ENCODE data around the gene ZNF837.
A peak's percentile ranks its signal among the peaks of the same experiment; 100 is the strongest.
"Not testable (repeated sequence)": the region's sequence is repeated elsewhere in the genome, so short reads cannot be mapped to it uniquely, and the experiment has no call there.

Gene ZNF837

DNA sequence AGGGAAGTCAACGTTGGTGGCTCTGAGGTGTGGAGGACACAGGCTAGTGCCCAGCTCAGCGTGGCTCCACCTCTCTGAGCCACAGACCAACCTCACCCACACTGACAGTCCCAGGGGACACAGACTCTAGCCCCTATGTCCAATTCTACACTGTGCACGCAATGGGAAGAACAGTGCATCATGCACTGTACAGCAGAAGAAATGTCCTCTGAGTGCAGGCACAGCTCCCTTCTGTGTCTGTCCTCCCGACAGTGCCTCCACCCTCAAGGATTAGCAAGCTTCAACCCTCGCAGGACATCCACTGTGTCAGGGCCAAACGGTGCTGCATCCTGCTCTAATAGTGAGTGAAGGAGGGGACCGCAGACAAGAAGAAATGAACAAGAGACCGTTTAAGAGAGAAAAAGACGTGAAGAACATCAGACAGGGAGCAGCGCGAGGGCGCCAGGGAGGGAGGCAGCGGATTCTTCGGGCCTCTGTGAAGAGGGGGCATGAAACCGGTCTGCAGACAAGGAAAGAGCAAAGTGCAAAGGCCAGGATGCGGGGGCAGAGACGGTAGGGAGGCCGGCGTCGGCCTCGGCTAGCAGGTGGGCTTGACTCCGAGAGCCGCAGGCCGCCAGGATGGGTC lies 681 bp downstream of the ZNF837 start:
- no peaks in the 10 kb centered on the region for H3K9me3 ChIP-seq (ENCODE audit: insufficient read depth, low read depth, low read length)
- H3K4me1 ChIP-seq (ENCODE audit: insufficient read depth, low read length): no peaks in the 10 kb centered on the region
- peak overlapping the region; percentile 80 for H3K9ac ChIP-seq (ENCODE audit: low read depth, low read length)
- H3K4me3 ChIP-seq (ENCODE audit: low read length): peak overlapping the region; percentile 84
- peak overlapping the region; percentile 42 for H3K27ac ChIP-seq (ENCODE audit: low read length)
- H3K36me3 ChIP-seq (ENCODE audit: insufficient read depth, low read depth, low read length): no peaks in the 10 kb centered on the region
- no peaks in the 10 kb centered on the region for H3K27me3 ChIP-seq (ENCODE audit: insufficient read depth, low read length)

DNA sequence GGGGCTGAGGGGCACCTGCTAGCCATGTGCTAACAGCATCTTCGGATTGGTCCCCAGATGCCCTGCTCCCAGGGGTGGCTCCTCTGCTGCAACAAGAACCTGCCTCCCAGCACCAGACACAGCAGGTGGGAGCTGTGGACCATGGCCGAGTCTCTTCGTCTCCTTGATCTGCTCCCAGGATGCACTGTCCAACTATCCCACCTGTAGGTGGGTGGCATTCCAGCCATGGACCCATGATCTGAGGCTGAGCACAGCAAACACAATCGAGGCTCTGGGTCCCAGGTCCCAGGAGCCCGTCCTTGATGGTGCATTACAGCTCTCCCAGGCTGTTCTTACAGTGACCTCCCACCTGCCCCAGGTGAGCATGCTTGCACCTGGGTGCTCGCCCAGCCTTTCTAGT lies 1.6 kb downstream of the ZNF837 start:
- Histone ChIP-seq H3K36me3 (ENCODE audit: insufficient read depth, low read depth, low read length) (no peaks in the 10 kb centered on the region), H3K27ac (ENCODE audit: low read length) (no peak overlapping the region), H3K9me3 (ENCODE audit: insufficient read depth, low read depth, low read length) (no peaks in the 10 kb centered on the region), H3K27me3 (ENCODE audit: insufficient read depth, low read length) (no peaks in the 10 kb centered on the region), H3K4me3 (ENCODE audit: low read length) (no peak overlapping the region), H3K4me1 (ENCODE audit: insufficient read depth, low read length) (no peaks in the 10 kb centered on the region), H3K9ac (ENCODE audit: low read depth, low read length) (no peak overlapping the region)

DNA sequence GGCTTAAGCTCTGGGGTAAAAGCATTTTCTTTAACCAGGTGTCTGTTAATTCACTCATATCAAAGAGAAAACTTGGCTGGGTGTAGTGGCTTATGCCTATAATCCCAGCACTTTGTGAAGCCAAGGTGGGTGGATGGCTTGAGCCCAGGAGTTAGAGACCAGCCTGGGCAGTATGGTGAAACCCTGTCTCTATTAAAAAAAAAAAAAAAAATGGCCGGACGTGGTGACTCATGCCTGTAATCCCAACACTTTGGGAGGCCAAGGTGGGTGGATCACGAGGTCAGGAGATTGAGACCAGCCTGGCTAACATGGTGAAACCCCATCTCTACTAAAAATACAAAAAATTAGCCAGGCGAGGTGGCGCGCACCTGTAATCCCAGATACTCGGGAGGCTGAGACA lies 4.1 kb downstream of the ZNF837 start:
- H3K36me3 ChIP-seq (ENCODE audit: insufficient read depth, low read depth, low read length); H3K4me1 ChIP-seq (ENCODE audit: insufficient read depth, low read length); H3K27ac ChIP-seq (ENCODE audit: low read length); H3K9ac ChIP-seq (ENCODE audit: low read depth, low read length); H3K27me3 ChIP-seq (ENCODE audit: insufficient read depth, low read length); H3K4me3 ChIP-seq (ENCODE audit: low read length); H3K9me3 ChIP-seq (ENCODE audit: insufficient read depth, low read depth, low read length): not testable (repeated sequence)

DNA sequence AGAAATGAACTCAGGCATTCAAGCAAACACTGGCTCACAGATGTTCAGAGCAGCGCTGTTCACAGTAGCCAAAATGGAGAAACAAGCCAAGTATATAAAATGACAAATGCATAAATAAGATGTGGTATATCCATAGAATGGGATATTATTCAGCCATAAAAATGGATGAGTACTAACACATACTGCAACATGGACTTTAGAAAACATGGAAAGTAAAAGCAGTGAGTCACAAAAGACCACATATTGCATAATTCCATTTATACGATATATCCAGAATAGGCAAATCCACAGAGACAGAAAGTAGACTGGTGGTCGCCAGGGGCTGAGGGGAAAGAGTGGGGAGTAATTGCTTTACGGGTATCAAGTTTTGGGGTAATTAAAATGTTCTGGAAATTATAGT lies 6.6 kb downstream of the ZNF837 start:
- H3K4me3 ChIP-seq (ENCODE audit: low read length): no peak overlapping the region
- no peaks in the 10 kb centered on the region for H3K36me3 ChIP-seq (ENCODE audit: insufficient read depth, low read depth, low read length)
- no peaks in the 10 kb centered on the region for H3K4me1 ChIP-seq (ENCODE audit: insufficient read depth, low read length)
- H3K9me3 ChIP-seq (ENCODE audit: insufficient read depth, low read depth, low read length): no peaks in the 10 kb centered on the region
- no peaks in the 10 kb centered on the region for H3K27me3 ChIP-seq (ENCODE audit: insufficient read depth, low read length)
- H3K27ac ChIP-seq (ENCODE audit: low read length): no peak overlapping the region
- no peak overlapping the region for H3K9ac ChIP-seq (ENCODE audit: low read depth, low read length)

DNA sequence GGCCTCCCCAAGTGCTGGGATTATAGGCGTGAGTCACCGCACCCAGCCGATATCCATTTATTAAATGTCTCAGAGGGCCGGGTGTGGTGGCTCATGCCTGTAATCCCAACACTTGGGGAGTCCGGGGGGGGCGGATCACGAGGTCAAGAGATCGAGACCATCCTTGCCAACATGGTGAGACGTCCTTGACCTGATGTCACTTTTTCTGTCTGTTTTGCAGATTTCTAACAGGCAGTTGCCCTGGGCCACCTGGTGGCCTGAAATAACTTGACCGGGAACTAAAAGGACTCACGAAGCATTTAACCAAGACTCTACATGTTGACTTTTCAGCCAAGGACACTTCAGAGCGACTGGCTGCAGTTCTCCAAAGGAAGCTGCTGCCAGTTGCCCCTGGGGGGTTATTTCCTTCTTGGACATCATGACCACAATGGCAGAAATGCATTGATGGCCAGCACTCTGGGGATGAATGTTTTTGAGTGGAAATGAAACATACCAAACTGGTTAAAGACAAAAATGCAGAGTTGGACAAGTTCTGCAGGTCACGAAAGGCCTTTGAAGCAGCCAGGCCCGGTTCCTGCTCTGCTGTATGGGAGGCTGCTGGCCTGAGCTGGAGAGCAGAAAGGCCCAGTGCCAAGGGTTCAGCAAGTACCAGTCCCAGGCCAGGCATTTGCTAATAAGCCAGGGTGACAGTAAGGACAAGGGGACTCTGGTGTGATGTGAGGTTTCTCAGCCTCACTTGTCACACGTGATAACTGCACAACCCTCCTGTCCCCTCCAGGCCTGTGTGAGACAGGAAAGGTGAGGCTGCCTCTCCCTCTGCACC lies 8.3 kb downstream of the ZNF837 start:
- Histone ChIP-seq H3K4me3 (ENCODE audit: low read length) (no peak overlapping the region), H3K27ac (ENCODE audit: low read length) (no peak overlapping the region), H3K9ac (ENCODE audit: low read depth, low read length) (no peak overlapping the region), H3K4me1 (ENCODE audit: insufficient read depth, low read length) (no peaks in the 10 kb centered on the region), H3K27me3 (ENCODE audit: insufficient read depth, low read length) (no peaks in the 10 kb centered on the region), H3K9me3 (ENCODE audit: insufficient read depth, low read depth, low read length) (no peaks in the 10 kb centered on the region), H3K36me3 (ENCODE audit: insufficient read depth, low read depth, low read length) (no peaks in the 10 kb centered on the region)

DNA sequence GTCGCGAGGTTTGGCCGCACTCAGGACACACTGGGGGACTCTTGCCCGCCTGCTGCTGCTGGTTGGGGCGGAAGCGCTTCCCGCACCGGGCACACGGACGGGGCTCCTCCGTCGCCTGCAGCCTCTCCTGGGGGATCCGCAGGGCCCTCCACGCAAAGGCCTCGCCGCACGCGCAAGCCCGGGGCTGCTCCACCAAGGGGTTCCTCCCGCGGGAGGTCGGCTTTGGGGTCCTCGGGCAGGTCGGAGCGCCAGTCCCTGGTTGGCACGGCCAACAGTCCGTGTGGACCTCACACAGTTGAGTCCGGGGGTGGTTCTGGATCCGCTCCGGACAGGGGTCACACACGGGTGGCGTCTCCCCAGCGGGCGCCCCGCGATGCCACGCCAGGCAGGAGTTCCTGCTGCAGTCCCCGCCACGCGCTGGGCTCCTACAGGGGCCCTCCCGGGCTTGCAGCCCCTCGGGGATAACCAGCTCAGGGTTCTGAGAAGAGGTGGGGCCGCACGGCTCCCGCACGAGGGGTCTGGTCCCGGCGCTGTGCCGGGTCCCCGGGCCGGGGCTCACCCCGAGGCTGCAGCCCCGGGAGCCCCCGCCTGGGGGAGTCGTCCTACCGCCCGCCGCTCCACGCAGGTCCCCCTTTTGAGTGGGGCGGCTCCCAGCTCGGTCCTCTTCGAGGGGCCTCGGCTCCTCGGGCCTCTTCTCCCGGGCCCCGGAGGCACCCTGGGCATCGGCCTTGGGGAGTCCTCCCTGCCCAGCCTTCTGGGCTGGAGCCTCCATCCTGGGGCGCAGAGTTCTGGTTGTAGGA lies 12.1 kb downstream of the ZNF837 start:
- Histone ChIP-seq H3K9me3 (ENCODE audit: insufficient read depth, low read depth, low read length) (no peaks in the 10 kb centered on the region), H3K36me3 (ENCODE audit: insufficient read depth, low read depth, low read length) (no peaks in the 10 kb centered on the region), H3K4me3 (ENCODE audit: low read length) (no peak overlapping the region), H3K27ac (ENCODE audit: low read length) (no peak overlapping the region), H3K9ac (ENCODE audit: low read depth, low read length) (no peak overlapping the region), H3K27me3 (ENCODE audit: insufficient read depth, low read length) (no peaks in the 10 kb centered on the region), H3K4me1 (ENCODE audit: insufficient read depth, low read length) (no peaks in the 10 kb centered on the region)

DNA sequence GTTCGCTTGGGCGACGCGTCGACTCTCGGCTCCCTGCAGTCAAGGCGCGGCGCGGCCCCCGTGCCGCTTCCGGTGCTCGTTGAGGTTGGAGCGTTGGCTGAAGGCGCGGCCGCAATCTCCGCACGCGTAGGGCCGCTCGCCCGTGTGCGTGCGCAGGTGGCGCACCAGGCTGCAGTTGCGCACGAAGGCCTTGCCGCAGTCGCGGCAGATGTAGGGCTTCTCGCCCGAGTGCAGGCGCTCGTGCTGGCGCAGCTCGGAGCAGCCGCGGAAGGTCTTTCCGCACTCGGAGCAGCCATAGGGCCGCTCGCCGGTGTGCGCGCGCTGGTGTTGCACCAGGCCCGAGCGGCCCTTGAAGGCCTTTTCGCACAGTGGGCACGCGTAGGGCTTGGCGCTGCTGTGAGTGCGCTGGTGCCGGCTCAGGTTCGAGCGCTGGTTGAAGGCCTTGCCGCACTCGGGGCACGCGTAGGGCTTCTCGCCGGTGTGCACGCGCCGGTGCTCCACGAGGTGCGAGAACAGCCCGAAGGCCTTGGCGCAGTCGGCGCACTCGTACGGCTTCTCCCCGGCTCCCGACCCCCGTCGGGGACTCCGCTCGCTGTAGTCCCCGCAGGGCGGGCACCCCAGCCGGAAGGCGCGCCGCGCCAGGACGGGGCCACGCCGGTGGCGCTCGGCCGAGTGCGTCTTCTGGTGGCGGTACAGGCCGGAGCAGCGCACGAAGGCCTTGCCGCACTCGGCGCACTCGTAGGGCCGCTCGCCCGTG lies 13.0 kb downstream of the ZNF837 start:
- Histone ChIP-seq H3K4me3 (ENCODE audit: low read length) (no peak overlapping the region), H3K27me3 (ENCODE audit: insufficient read depth, low read length) (no peaks in the 10 kb centered on the region), H3K9ac (ENCODE audit: low read depth, low read length) (no peak overlapping the region), H3K9me3 (ENCODE audit: insufficient read depth, low read depth, low read length) (no peaks in the 10 kb centered on the region), H3K27ac (ENCODE audit: low read length) (no peak overlapping the region), H3K4me1 (ENCODE audit: insufficient read depth, low read length) (no peaks in the 10 kb centered on the region), H3K36me3 (ENCODE audit: insufficient read depth, low read depth, low read length) (no peaks in the 10 kb centered on the region)

DNA sequence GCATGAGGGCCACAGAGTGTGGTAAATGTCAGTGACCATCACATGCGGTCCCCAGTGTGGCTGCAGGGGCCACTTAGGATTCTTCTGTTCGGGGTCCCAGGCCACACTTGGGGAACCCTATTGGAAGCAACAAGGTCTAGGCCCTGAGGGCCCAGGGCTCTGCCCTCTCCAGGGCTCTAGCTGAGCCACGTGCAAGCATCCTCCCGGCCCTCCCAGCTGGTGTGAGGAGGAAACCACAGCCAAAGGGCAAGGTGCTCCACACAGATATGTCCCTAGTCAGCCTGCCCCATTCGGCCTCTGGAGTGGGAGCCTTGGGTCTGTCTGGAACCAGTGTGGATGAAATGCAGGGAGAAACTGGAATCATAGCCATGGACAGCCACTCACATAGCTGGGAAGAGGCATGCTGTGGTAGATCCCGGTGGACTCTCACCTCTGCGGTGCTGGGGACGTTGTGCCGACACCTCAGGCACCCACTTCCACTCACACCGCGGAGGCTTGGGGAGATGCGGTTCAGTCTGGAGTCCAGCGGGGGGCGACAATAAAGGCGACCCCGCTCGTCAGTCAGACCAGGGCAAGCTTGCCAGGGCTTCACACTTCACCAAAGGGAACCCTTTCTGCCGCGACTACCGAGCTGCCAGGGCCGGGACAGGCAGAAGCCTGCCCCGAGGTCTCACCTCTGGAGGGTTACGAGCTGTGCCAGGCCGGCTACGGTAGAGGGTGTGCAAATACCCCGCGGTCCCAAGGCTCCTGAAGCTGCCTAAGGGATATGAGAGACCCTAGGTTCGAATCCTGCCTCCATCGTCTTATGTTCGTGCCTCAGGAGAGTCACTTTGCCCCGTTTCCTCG lies 14.0 kb downstream of the ZNF837 start:
- Histone ChIP-seq H3K27ac (ENCODE audit: low read length) (no peak overlapping the region), H3K4me1 (ENCODE audit: insufficient read depth, low read length) (no peaks in the 10 kb centered on the region), H3K4me3 (ENCODE audit: low read length) (no peak overlapping the region), H3K9me3 (ENCODE audit: insufficient read depth, low read depth, low read length) (no peaks in the 10 kb centered on the region), H3K36me3 (ENCODE audit: insufficient read depth, low read depth, low read length) (no peaks in the 10 kb centered on the region), H3K9ac (ENCODE audit: low read depth, low read length) (no peak overlapping the region), H3K27me3 (ENCODE audit: insufficient read depth, low read length) (no peaks in the 10 kb centered on the region)

DNA sequence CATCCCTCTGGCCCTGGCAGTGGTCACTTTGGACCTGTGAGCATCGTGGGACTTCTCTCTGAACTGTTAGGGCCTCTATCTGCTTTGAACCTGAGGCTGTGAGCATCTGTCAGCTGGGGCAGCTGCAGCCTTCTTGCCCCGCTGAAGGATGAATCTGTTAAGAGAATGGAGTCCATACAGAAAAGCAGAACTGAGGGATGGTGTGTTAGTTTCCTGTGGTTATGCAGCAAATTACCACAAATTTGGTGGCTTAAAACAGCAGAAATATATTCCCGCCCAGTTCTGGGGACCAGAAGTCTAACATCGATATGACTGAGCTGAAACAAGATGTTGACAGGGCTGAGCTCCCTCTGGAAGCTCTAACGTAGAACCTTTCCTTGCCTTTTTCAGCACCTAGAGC lies 16.7 kb downstream of the ZNF837 start:
- Histone ChIP-seq H3K4me1 (ENCODE audit: insufficient read depth, low read length) (no peaks in the 10 kb centered on the region), H3K27ac (ENCODE audit: low read length) (no peak overlapping the region)

DNA sequence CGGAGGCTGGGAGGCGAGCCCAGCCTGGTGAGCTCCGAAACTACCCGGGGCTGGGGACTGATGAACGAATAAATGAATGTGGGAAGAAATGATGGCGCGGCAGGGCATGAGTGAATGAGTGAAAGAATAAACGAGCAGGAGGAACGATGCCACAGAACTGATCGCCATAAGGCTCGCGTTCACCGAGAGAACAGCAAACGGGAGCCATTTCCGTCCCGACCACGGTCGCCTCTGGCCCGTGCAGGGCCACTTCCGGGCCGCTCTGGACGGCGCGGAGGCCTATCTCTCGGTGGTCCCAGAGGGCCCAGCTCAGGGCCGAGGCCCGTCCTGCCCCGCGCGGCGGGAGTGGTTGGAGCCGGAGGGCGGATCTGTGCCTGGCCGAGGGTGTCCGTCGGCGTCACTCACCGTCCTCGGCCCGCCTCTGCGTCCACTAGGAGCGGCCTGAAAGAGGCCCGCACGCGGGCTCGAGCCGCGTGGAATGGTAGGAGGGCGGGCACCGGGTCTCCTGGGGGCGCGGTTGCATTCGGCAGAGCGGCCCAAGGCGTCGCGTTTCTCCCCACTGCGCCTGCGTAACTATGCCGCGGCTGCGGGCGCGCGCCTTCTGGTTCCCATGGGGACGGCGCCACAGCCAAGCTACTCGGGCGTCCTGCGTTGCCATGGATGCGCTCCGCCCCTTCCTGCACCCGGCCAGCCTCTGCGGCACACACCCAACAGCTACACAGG lies 18.4 kb downstream of the ZNF837 start, which contains the start of gene ZNF497:
Gene ZNF497 (minus strand): TSS at position 480 of the 723 bp plus-strand sequence. CDS start 5,116 bp downstream, outside the sequence.
- Histone ChIP-seq H3K4me3 (ENCODE audit: low read length) (peak within 1 kb of the TSS; percentile 75), H3K27ac (ENCODE audit: low read length) (peak within 1 kb of the TSS; percentile 80), H3K27me3 (ENCODE audit: insufficient read depth, low read length) (no peaks in the 10 kb centered on the region), H3K9me3 (ENCODE audit: insufficient read depth, low read depth, low read length) (no peaks in the 10 kb centered on the region), H3K36me3 (ENCODE audit: insufficient read depth, low read depth, low read length) (no peaks in the 10 kb centered on the region), H3K4me1 (ENCODE audit: insufficient read depth, low read length) (no peaks in the 10 kb centered on the region), H3K9ac (ENCODE audit: low read depth, low read length) (peak within 1 kb of the TSS; percentile 92)

More for the DNA sequence above, 16.7 kb downstream of the ZNF837 start:
- Histone ChIP-seq H3K9me3 (ENCODE audit: insufficient read depth, low read depth, low read length) (no peaks in the 10 kb centered on the region), H3K9ac (ENCODE audit: low read depth, low read length) (no peak overlapping the region), H3K36me3 (ENCODE audit: insufficient read depth, low read depth, low read length) (no peaks in the 10 kb centered on the region), H3K27me3 (ENCODE audit: insufficient read depth, low read length) (no peaks in the 10 kb centered on the region), H3K4me3 (ENCODE audit: low read length) (no peak overlapping the region)

Data from iPS-20b (cell line).